K562 (cell line): ENCODE measurements around the gene KCTD15. TPM values are rescaled to one million over a fixed set of nuclear protein-coding genes. Genes with fewer than 3 reads are reported as not detected.

Source experiments
- ATAC-seq: fragments of 200-7000 bp; cut with Tn5 transposase; 3 replicates; pipeline ENCODE4 v1.9.1; 2020; ENCODE audit warnings: moderate library complexity
- BruUV-seq: library from RNA; stranded (reverse); fragments of 400-500 nt; replicated peaks from 2 replicates; lab custom pipeline; 2021; lab: Mats Ljungman, UMichigan
- CTCF ChIA-PET: fragments of 300-600 bp; formaldehyde crosslinking; extraction: SDS; loops from one replicate; lab custom pipeline; 2021; ENCODE audit warnings: low intra/inter-chr PET ratio; lab: Yijun Ruan, JAX
- POLR2A ChIA-PET: fragments of 300-600, 350-650 bp; sonication (Branson Sonifier 250); formaldehyde crosslinking; extraction: SDS; loops from one replicate; lab custom pipeline; 2021; ENCODE audit warnings: antibody characterized with exemption, inconsistent platforms; lab: Yijun Ruan, JAX
- DNase-seq, 4 experiments: peaks; one replicate each; pipeline versions ENCODE4 v3.0.0 to v3.0.0-alpha.2; 2011 to 2018; ENCODE audit warnings: low spot score in 3 of 4, mixed read lengths in 3 of 4; ENCODE audit errors: extremely low read depth in 1 of 4
- FAIRE-seq: peaks from 2 replicates; lab custom pipeline; 2011; peaks lifted over from hg19 to GRCh38; lab: Jason Lieb, UNC
- H2AFZ ChIP-seq: 2 replicates; pipeline ENCODE4 v1.6.0; 2011; ENCODE audit warnings: low read depth, low read length, control low read depth, inconsistent platforms
- H3K27ac ChIP-seq: fragments of 200-600 bp; 3 replicates; pipeline ENCODE4 v1.8.0; 2011; ENCODE audit warnings: low read depth, mild to moderate bottlenecking, control low read depth, inconsistent platforms, low read length, moderate library complexity, mixed read lengths; ENCODE audit errors: extremely low read depth
- H3K27me3 ChIP-seq, 2 experiments: fragments of 300-600 bp in 1 of 2; 2 replicates in 1 of 2; 3 replicates in 1 of 2; pipeline versions ENCODE4 v1.6.0 to v1.8.0; 2011; ENCODE audit warnings: inconsistent platforms in 2 of 2, low read length in 2 of 2, mild to moderate bottlenecking in 1 of 2, mixed read lengths in 1 of 2, moderate library complexity in 1 of 2; ENCODE audit not compliant: control insufficient read depth in 2 of 2, insufficient read depth in 2 of 2
- H3K36me3 ChIP-seq: fragments of 300-600 bp; 3 replicates; pipeline ENCODE4 v1.8.0; 2011; ENCODE audit warnings: mild to moderate bottlenecking, low read length, inconsistent platforms; ENCODE audit not compliant: control insufficient read depth, insufficient read depth
- H3K4me1 ChIP-seq, 2 experiments: fragments of 200-600 bp in 1 of 2; replicated peaks in 1 of 2; 2 replicates in 1 of 2; 3 replicates in 1 of 2; pipeline versions ENCODE4 v1.5.1 to v1.8.0; 2011; ENCODE audit warnings: inconsistent platforms in 2 of 2, low read length in 2 of 2, mild to moderate bottlenecking in 1 of 2, mixed read lengths in 1 of 2, moderate library complexity in 1 of 2; ENCODE audit not compliant: control insufficient read depth in 2 of 2, insufficient read depth in 2 of 2
- H3K4me2 ChIP-seq: 2 replicates; pipeline ENCODE4 v1.6.1; 2011; ENCODE audit warnings: low read length, control low read depth, inconsistent platforms, mixed read lengths; ENCODE audit not compliant: insufficient read depth
- H3K4me3 ChIP-seq: fragments of 200-600 bp; sonication (generic), shearing (Covaris generic); 2 replicates; pipeline ENCODE4 v1.5.1; 2016; ENCODE audit warnings: control low read depth, inconsistent platforms
- H3K79me2 ChIP-seq: fragments of 200-600 bp; 3 replicates; pipeline ENCODE4 v1.8.0; 2011; ENCODE audit warnings: low read length, inconsistent platforms; ENCODE audit not compliant: control insufficient read depth, insufficient read depth
- H3K9ac ChIP-seq, 2 experiments: 2 replicates each; pipeline versions ENCODE4 v1.6.0 to v1.6.1; 2011; ENCODE audit warnings: low read depth in 2 of 2, low read length in 2 of 2, control low read depth in 1 of 2, inconsistent platforms in 1 of 2, mild to moderate bottlenecking in 1 of 2, mixed read lengths in 1 of 2; ENCODE audit not compliant: insufficient read depth in 1 of 2
- H3K9me1 ChIP-seq: one replicate; pipeline ENCODE4 v1.6.0; 2011; ENCODE audit warnings: inconsistent platforms, mild to moderate bottlenecking, low read length, moderate library complexity; ENCODE audit not compliant: control insufficient read depth, insufficient read depth
- H3K9me3 ChIP-seq: replicated peaks from 2 replicates; pipeline ENCODE4 v1.5.1; 2011; ENCODE audit warnings: low read depth, low read length, inconsistent platforms; ENCODE audit not compliant: control insufficient read depth, insufficient read depth
- H4K20me1 ChIP-seq: replicated peaks from 2 replicates; pipeline ENCODE4 v1.6.1; 2011; ENCODE audit warnings: low read length, inconsistent platforms, mixed read lengths; ENCODE audit not compliant: control insufficient read depth, insufficient read depth
- CBFA2T3 ChIP-seq: fragments of 450-650 bp; IDR thresholded peaks from 2 replicates; pipeline ENCODE4 v1.6.1; 2017
- CCNT2 ChIP-seq: IDR thresholded peaks from 2 replicates; pipeline ENCODE4 v1.6.1; 2011; ENCODE audit warnings: borderline replicate concordance, low read depth, mild to moderate bottlenecking, moderate library complexity, mixed read lengths, low read length; ENCODE audit not compliant: insufficient read length; ENCODE audit errors: extremely low read depth
- ESRRA ChIP-seq: fragments of 450-650 bp; IDR thresholded peaks from 2 replicates; pipeline ENCODE4 v1.6.1; 2014; ENCODE audit warnings: low read depth, mild to moderate bottlenecking, moderate library complexity, borderline replicate concordance
- HNRNPL ChIP-seq: fragments of 200-400 bp; formaldehyde crosslinking; IDR thresholded peaks from 2 replicates; pipeline ENCODE4 v1.6.1; 2017; ENCODE audit warnings: low read depth, mild to moderate bottlenecking, low read length
- MYNN ChIP-seq, 2 experiments: sonication (generic); formaldehyde crosslinking in 1 of 2; IDR thresholded peaks; 2 replicates each; pipeline versions ENCODE4 v1.5.0 to v1.6.1; 2016 to 2020; ENCODE audit warnings: antibody characterized with exemption in 1 of 2, missing genetic modification reagents in 1 of 2
- PHF8 ChIP-seq: fragments of 200-600 bp; sonication (generic); IDR thresholded peaks from 2 replicates; pipeline ENCODE4 v1.6.1; 2012; ENCODE audit warnings: mixed run types, mild to moderate bottlenecking, inconsistent platforms, low read length, moderate library complexity, borderline replicate concordance
- POLR2A ChIP-seq: fragments of 450-650 bp; conservative IDR thresholded peaks from 2 replicates; pipeline ENCODE4 v1.6.1; 2016
- RBM17 ChIP-seq: fragments of 200-400 bp; formaldehyde crosslinking; IDR thresholded peaks from 2 replicates; pipeline ENCODE4 v1.6.1; 2017; ENCODE audit warnings: low read depth, mild to moderate bottlenecking, low read length, borderline replicate concordance
- SMARCE1 ChIP-seq: fragments of 450-650 bp; IDR thresholded peaks from 2 replicates; pipeline ENCODE4 v1.7.1; 2016; ENCODE audit warnings: mild to moderate bottlenecking
- TCF7 ChIP-seq: sonication (generic); IDR thresholded peaks from 2 replicates; pipeline ENCODE4 v1.6.1; 2016; ENCODE audit warnings: antibody characterized with exemption, borderline replicate concordance
- ZNF165 ChIP-seq: fragments of 250-450 bp; sonication (Bioruptor Pico); IDR thresholded peaks from 2 replicates; pipeline ENCODE4 v1.4.0; 2020; ENCODE audit warnings: borderline replicate concordance
- ZNF584 ChIP-seq: fragments of 200-800 bp; sonication (Bioruptor generic); IDR thresholded peaks from 2 replicates; pipeline ENCODE4 v1.6.1; 2016; ENCODE audit warnings: low read depth, mild to moderate bottlenecking, missing genetic modification characterization, missing compliant biosample characterization
- WGBS: fragments of 100-300 bp; shearing (Covaris generic); methylation state at CpG from one replicate; pipeline ENCODE4 v1.1.6; 2016; ENCODE audit warnings: low coverage, mixed read lengths; ENCODE audit not compliant: insufficient coverage; ENCODE audit errors: missing lambda C conversion rate; 5-methylcytosine and 5-hydroxymethylcytosine counted together
- in situ Hi-C: fragments of 300-500 bp; cut with MboI; formaldehyde crosslinking; loops from 4 replicates; pipeline ENCODE4 v1.15.0; 2018; ENCODE audit warnings: inconsistent platforms, mixed read lengths
- intact Hi-C: fragments of 100-400 bp; cut with micrococcal nuclease; formaldehyde crosslinking; loops from 2 replicates; pipeline ENCODE4 v1.14.2; 2022
- polyA plus RNA-seq, 8 experiments: library from polyadenylated mRNA; depleted of rRNA in 4 of 8; stranded (reverse) in 5 of 8; unstranded in 3 of 8; fragments of >200 nt; fragmentation: Nextera tagmentation in 2 of 8; fragmentation: Illumina TruSeq in 1 of 8; extraction: Ambion mirVana in 2 of 8; extraction: Trizol in 1 of 8; gene quantifications; 2 replicates each; pipeline versions ENCODE4 v1.2.1 to v1.2.3, GENCODE V29; 2011 to 2014; ENCODE audit warnings: inconsistent platforms in 1 of 8, missing spikeins in 1 of 8
- total RNA-seq, 7 experiments: library from RNA; depleted of rRNA in 6 of 7; stranded (reverse); fragments of >200 nt in 6 of 7; fragmentation: Illumina TruSeq in 2 of 7; extraction: Trizol in 2 of 7; gene quantifications; 2 replicates each; pipeline versions ENCODE4 v1.2.1 to v1.2.3, GENCODE V29; 2011 to 2021; ENCODE audit warnings: low replicate concordance in 1 of 7
- TF ChIP-seq, protein P1 (sequence below): fragments of 250-450 bp; sonication (Bioruptor Pico); IDR thresholded peaks from 2 replicates; pipeline ENCODE4 v1.5.0; 2020; ENCODE audit warnings: mild to moderate bottlenecking, borderline replicate concordance
- TF ChIP-seq, protein P2 (sequence below), 2 experiments: fragments of 450-650 bp; formaldehyde crosslinking in 1 of 2; IDR thresholded peaks; 2 replicates each; pipeline versions ENCODE4 v1.4.0 to v1.6.1; 2014 to 2020; ENCODE audit warnings: mild to moderate bottlenecking in 2 of 2, borderline replicate concordance in 1 of 2, low read depth in 1 of 2

Gene KCTD15
- total and polyA plus RNA-seq, 9 of the 15 experiments (the other 6 are each of a cell fraction or from before 2014, with no cell fraction given): 1.7 to 49.0 (median 11.8) TPM

- Histone ChIP-seq H2AFZ (no peak overlapping the region), H3K9me1 (peaks cover 4% of the 10 kb centered on the region), H3K79me2 (no peaks in the 10 kb centered on the region), H3K4me2 (no peak overlapping the region), H3K27ac (no peak overlapping the region), H3K4me3 (no peak overlapping the region), H3K4me1 (no peaks in the 10 kb centered on the region), H3K27me3 (peaks cover 0 to 24% of the 10 kb centered on the region in 2 experiments; a peak in 3 of 5 replicates), H3K9ac (no peak overlapping the region), H3K9me3 (no peaks in the 10 kb centered on the region), H3K36me3 (no peaks in the 10 kb centered on the region), H4K20me1 (no peaks in the 10 kb centered on the region; the same call in 1 of the 2 replicates)
- ChIA-PET POLR2A (no interaction called here), CTCF (no interaction called here)
- no TSS peak for BruUV-seq
- in situ Hi-C loops (no loop called here), intact Hi-C loops (no loop called here)
- ATAC-seq: no peak
- no peak for FAIRE-seq
- DNase-seq: no peak
- WGBS: 0% methylated on average over 4 of the region's 4 CpGs
- TF ChIP-seq, protein P1, sequence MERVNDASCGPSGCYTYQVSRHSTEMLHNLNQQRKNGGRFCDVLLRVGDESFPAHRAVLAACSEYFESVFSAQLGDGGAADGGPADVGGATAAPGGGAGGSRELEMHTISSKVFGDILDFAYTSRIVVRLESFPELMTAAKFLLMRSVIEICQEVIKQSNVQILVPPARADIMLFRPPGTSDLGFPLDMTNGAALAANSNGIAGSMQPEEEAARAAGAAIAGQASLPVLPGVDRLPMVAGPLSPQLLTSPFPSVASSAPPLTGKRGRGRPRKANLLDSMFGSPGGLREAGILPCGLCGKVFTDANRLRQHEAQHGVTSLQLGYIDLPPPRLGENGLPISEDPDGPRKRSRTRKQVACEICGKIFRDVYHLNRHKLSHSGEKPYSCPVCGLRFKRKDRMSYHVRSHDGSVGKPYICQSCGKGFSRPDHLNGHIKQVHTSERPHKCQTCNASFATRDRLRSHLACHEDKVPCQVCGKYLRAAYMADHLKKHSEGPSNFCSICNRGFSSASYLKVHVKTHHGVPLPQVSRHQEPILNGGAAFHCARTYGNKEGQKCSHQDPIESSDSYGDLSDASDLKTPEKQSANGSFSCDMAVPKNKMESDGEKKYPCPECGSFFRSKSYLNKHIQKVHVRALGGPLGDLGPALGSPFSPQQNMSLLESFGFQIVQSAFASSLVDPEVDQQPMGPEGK (CRISPR knock-in tag): no peak
- no peak for TF ChIP-seq POLR2A
- no peak for TF ChIP-seq ESRRA
- TF ChIP-seq CBFA2T3: no peak
- TF ChIP-seq PHF8: no peak
- no peak for TF ChIP-seq CCNT2
- TF ChIP-seq TCF7: no peak
- TF ChIP-seq MYNN (IDR thresholded peaks at IDR 0.05): no peak
- TF ChIP-seq MYNN (CRISPR knock-in tag; IDR thresholded peaks at IDR 0.05): no peak
- no peak for TF ChIP-seq HNRNPL
- TF ChIP-seq RBM17: no peak
- TF ChIP-seq ZNF165 (CRISPR knock-in tag): no peak
- TF ChIP-seq ZNF584: no peak
- TF ChIP-seq, protein P2, sequence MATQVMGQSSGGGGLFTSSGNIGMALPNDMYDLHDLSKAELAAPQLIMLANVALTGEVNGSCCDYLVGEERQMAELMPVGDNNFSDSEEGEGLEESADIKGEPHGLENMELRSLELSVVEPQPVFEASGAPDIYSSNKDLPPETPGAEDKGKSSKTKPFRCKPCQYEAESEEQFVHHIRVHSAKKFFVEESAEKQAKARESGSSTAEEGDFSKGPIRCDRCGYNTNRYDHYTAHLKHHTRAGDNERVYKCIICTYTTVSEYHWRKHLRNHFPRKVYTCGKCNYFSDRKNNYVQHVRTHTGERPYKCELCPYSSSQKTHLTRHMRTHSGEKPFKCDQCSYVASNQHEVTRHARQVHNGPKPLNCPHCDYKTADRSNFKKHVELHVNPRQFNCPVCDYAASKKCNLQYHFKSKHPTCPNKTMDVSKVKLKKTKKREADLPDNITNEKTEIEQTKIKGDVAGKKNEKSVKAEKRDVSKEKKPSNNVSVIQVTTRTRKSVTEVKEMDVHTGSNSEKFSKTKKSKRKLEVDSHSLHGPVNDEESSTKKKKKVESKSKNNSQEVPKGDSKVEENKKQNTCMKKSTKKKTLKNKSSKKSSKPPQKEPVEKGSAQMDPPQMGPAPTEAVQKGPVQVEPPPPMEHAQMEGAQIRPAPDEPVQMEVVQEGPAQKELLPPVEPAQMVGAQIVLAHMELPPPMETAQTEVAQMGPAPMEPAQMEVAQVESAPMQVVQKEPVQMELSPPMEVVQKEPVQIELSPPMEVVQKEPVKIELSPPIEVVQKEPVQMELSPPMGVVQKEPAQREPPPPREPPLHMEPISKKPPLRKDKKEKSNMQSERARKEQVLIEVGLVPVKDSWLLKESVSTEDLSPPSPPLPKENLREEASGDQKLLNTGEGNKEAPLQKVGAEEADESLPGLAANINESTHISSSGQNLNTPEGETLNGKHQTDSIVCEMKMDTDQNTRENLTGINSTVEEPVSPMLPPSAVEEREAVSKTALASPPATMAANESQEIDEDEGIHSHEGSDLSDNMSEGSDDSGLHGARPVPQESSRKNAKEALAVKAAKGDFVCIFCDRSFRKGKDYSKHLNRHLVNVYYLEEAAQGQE (IDR thresholded peaks at IDR 0.05; ENCODE audit: borderline replicate concordance): no peak
- TF ChIP-seq, protein P2 (CRISPR knock-in tag; IDR thresholded peaks at IDR 0.05; ENCODE audit: low read depth): no peak
- no peak for TF ChIP-seq SMARCE1
Observed at GRCh38 chr19:33747273-33747672, 49.4 kb upstream of the KCTD15 start.
